ENCODE data around the gene C4orf50.
"Not testable (repeated sequence)": the region's sequence is repeated elsewhere in the genome, so short reads cannot be mapped to it uniquely, and the experiment has no call there.

C4orf50 gene

GRCh38 chr4:5858020-5858769 lies 160.0 kb downstream of the C4orf50 start:
- Histone ChIP-seq H3K9ac (ENCODE audit: low read length) (no peak overlapping the region), H3K27ac (ENCODE audit: low read depth, low read length) (no peak overlapping the region), H3K9me3 (ENCODE audit: low read length) (no peaks in the 10 kb centered on the region), H3K27me3 (ENCODE audit: control insufficient read depth in 1 of 2, insufficient read depth in 2 of 2, low read length in 2 of 2) (no peaks in the 10 kb centered on the region), H3K4me3 (ENCODE audit: low read depth in 1 of 2, low read length in 2 of 2) (no peak overlapping the region), H3K4me1 (ENCODE audit: insufficient read depth, low read length) (no peaks in the 10 kb centered on the region), H3K36me3 (ENCODE audit: insufficient read depth, low read length) (no peaks in the 10 kb centered on the region)

GRCh38 chr4:5857199-5857598 lies 161.0 kb downstream of the C4orf50 start:
- Histone ChIP-seq H3K9ac (ENCODE audit: low read length) (no peak overlapping the region), H3K9me3 (ENCODE audit: low read length) (no peaks in the 10 kb centered on the region), H3K27ac (ENCODE audit: low read depth, low read length) (no peak overlapping the region), H3K36me3 (ENCODE audit: insufficient read depth, low read length) (no peaks in the 10 kb centered on the region), H3K27me3 (ENCODE audit: control insufficient read depth in 1 of 2, insufficient read depth in 2 of 2, low read length in 2 of 2) (no peaks in the 10 kb centered on the region), H3K4me1 (ENCODE audit: insufficient read depth, low read length) (no peaks in the 10 kb centered on the region), H3K4me3 (ENCODE audit: low read depth in 1 of 2, low read length in 2 of 2) (no peak overlapping the region)

GRCh38 chr4:5856362-5856761 lies 161.9 kb downstream of the C4orf50 start:
- H3K27ac ChIP-seq (ENCODE audit: low read depth, low read length); H3K4me3 ChIP-seq (ENCODE audit: low read depth in 1 of 2, low read length in 2 of 2); H3K4me1 ChIP-seq (ENCODE audit: insufficient read depth, low read length); H3K9me3 ChIP-seq (ENCODE audit: low read length); H3K27me3 ChIP-seq (ENCODE audit: control insufficient read depth in 1 of 2, insufficient read depth in 2 of 2, low read length in 2 of 2); H3K36me3 ChIP-seq (ENCODE audit: insufficient read depth, low read length); H3K9ac ChIP-seq (ENCODE audit: low read length): not testable (repeated sequence)

GRCh38 chr4:5854929-5855328 lies 163.3 kb downstream of the C4orf50 start:
- no peaks in the 10 kb centered on the region for H3K27me3 ChIP-seq (ENCODE audit: control insufficient read depth in 1 of 2, insufficient read depth in 2 of 2, low read length in 2 of 2)
- no peak overlapping the region for H3K9ac ChIP-seq (ENCODE audit: low read length)
- H3K27ac ChIP-seq (ENCODE audit: low read depth, low read length) = no peak overlapping the region
- no peaks in the 10 kb centered on the region for H3K4me1 ChIP-seq (ENCODE audit: insufficient read depth, low read length)
- no peak overlapping the region for H3K4me3 ChIP-seq (ENCODE audit: low read depth in 1 of 2, low read length in 2 of 2)
- no peaks in the 10 kb centered on the region for H3K36me3 ChIP-seq (ENCODE audit: insufficient read depth, low read length)
- H3K9me3 ChIP-seq (ENCODE audit: low read length) = no peaks in the 10 kb centered on the region

GRCh38 chr4:5852523-5853202 lies 165.6 kb downstream of the C4orf50 start:
- H3K27me3 ChIP-seq (ENCODE audit: control insufficient read depth in 1 of 2, insufficient read depth in 2 of 2, low read length in 2 of 2) = no peaks in the 10 kb centered on the region
- no peaks in the 10 kb centered on the region for H3K4me1 ChIP-seq (ENCODE audit: insufficient read depth, low read length)
- H3K4me3 ChIP-seq (ENCODE audit: low read depth in 1 of 2, low read length in 2 of 2) = no peak overlapping the region
- no peak overlapping the region for H3K27ac ChIP-seq (ENCODE audit: low read depth, low read length)
- no peaks in the 10 kb centered on the region for H3K9me3 ChIP-seq (ENCODE audit: low read length)
- no peaks in the 10 kb centered on the region for H3K36me3 ChIP-seq (ENCODE audit: insufficient read depth, low read length)
- H3K9ac ChIP-seq (ENCODE audit: low read length) = no peak overlapping the region

- H3K4me1 ChIP-seq (ENCODE audit: insufficient read depth, low read length) = no peaks in the 10 kb centered on the region
- H3K9me3 ChIP-seq (ENCODE audit: low read length) = no peaks in the 10 kb centered on the region
- no peaks in the 10 kb centered on the region for H3K27me3 ChIP-seq (ENCODE audit: control insufficient read depth in 1 of 2, insufficient read depth in 2 of 2, low read length in 2 of 2)
- no peak overlapping the region for H3K4me3 ChIP-seq (ENCODE audit: low read depth in 1 of 2, low read length in 2 of 2)
- H3K9ac ChIP-seq (ENCODE audit: low read length) = no peak overlapping the region
- no peak overlapping the region for H3K27ac ChIP-seq (ENCODE audit: low read depth, low read length)
- H3K36me3 ChIP-seq (ENCODE audit: insufficient read depth, low read length) = no peaks in the 10 kb centered on the region
These were observed 166.5 kb downstream of the C4orf50 start for GRCh38 chr4:5851637-5852301.

Measured in muscle layer of colon (tissue), 2 donors.